ENCODE measurements around the gene SND1.

Gene SND1

DNA sequence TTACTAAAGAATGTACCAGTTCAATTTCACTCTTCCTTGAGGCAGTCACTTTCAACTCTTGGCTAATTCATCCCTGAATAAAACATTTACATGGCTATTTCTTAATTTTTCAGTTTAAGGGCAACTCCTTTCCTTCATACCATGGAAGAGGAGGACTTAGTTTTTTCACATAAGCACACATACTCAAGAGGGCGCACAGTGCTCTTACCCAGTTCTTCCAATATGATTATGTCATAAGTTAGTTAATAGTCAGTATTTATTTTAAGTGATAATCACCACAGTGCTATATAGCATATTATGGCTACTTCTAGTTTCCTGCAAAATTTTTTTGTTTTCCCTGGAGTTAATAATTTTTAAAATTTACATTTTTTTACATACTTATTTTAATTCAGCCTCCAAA is 58.6 kb downstream of the SND1 start:
- ChIA-PET POLR2A (no interaction called here), CTCF (interaction anchor here (0.6 kb wide), 1 partner anchor 499 kb away, joined by 3 read pairs; no protein-coding TSS in a partner anchor)
- TF ChIP-seq SUZ12 (IDR thresholded peaks at IDR 0.05) (no peak), ARNT (IDR thresholded peaks at IDR 0.05) (no peak), FOXK2 (IDR thresholded peaks at IDR 0.05) (no peak), FOXM1 (IDR thresholded peaks at IDR 0.05; ENCODE audit: borderline replicate concordance) (no peak), FOXA1 (IDR thresholded peaks at IDR 0.05) (no peak), SP1 (IDR thresholded peaks at IDR 0.05) (no peak), ELF4 (IDR thresholded peaks at IDR 0.05) (no peak), NFRKB (IDR thresholded peaks at IDR 0.05) (no peak), HDGF (IDR thresholded peaks at IDR 0.05; ENCODE audit: borderline replicate concordance) (no peak), L3MBTL2 (conservative IDR thresholded peaks at IDR 0.05) (no peak), BHLHE40 (IDR thresholded peaks at IDR 0.05; ENCODE audit: borderline replicate concordance) (no peak), CTBP1 (IDR thresholded peaks at IDR 0.05; ENCODE audit: borderline replicate concordance) (no peak), TARDBP (IDR thresholded peaks at IDR 0.05) (no peak), ZNF384 (IDR thresholded peaks at IDR 0.05) (no peak), LEF1 (IDR thresholded peaks at IDR 0.05; ENCODE audit: borderline replicate concordance) (no peak)
- TF ChIP-seq, protein P1, sequence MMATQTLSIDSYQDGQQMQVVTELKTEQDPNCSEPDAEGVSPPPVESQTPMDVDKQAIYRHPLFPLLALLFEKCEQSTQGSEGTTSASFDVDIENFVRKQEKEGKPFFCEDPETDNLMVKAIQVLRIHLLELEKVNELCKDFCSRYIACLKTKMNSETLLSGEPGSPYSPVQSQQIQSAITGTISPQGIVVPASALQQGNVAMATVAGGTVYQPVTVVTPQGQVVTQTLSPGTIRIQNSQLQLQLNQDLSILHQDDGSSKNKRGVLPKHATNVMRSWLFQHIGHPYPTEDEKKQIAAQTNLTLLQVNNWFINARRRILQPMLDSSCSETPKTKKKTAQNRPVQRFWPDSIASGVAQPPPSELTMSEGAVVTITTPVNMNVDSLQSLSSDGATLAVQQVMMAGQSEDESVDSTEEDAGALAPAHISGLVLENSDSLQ (IDR thresholded peaks at IDR 0.05): no peak
- DNase-seq (ENCODE audit: extremely low spot score): no peak

DNA sequence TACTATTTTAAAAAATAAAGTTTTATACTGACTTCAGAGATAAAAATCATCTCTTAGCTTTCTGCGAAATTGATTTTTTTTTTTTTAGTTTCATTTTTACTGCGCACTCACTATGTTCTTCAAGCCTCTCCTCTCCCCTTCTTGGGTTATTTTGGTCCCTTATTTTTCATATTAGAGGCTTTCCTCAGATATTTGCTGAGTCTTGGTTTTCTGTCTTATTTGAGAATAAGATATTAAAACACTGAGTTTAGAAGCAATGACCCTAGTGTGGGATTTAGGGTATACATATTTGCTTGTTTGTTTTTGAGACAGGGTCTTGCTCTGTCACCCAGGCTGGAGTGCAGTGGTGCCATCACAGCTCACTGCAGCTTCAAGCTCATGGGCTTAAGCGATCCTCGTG is 59.9 kb downstream of the SND1 start:
- no peak for DNase-seq (ENCODE audit: extremely low spot score)
- no peak for TF ChIP-seq ARNT (IDR thresholded peaks at IDR 0.05)
- no peak for TF ChIP-seq HDGF (IDR thresholded peaks at IDR 0.05; ENCODE audit: borderline replicate concordance)
- TF ChIP-seq ZNF384 (IDR thresholded peaks at IDR 0.05): no peak
- no peak for TF ChIP-seq FOXA1 (IDR thresholded peaks at IDR 0.05)
- no peak for TF ChIP-seq CTBP1 (IDR thresholded peaks at IDR 0.05; ENCODE audit: borderline replicate concordance)
- no peak for TF ChIP-seq SP1 (IDR thresholded peaks at IDR 0.05)
- TF ChIP-seq NFRKB (IDR thresholded peaks at IDR 0.05): no peak
- TF ChIP-seq FOXM1 (IDR thresholded peaks at IDR 0.05; ENCODE audit: borderline replicate concordance): no peak
- TF ChIP-seq, protein P1 (IDR thresholded peaks at IDR 0.05): no peak
- no peak for TF ChIP-seq FOXK2 (IDR thresholded peaks at IDR 0.05)
- CTCF ChIA-PET: no interaction called here
- POLR2A ChIA-PET: no interaction called here

DNA sequence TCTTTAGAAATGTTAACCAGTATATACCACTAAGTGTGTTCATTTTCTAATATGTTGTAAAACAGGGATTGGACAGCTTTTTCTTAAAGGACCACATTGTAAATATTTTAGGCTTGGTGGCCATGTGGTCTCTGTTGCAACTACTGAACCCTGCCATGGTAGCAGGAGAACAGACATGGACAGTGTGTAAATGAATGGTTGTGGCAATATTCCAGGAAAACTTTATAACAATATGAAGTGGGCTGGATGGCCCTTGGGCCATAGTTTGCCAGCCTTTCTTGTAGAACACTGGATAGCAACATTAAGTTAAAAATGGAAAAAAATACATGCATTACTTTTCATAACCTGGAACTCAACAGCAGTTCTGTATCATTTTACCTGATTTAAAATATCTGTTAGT is 61.0 kb downstream of the SND1 start:
- TF ChIP-seq L3MBTL2 (conservative IDR thresholded peaks at IDR 0.05) (no peak), FOXA1 (IDR thresholded peaks at IDR 0.05) (no peak), CTBP1 (IDR thresholded peaks at IDR 0.05; ENCODE audit: borderline replicate concordance) (no peak), FOXM1 (IDR thresholded peaks at IDR 0.05; ENCODE audit: borderline replicate concordance) (no peak), ARNT (IDR thresholded peaks at IDR 0.05) (no peak), NFRKB (IDR thresholded peaks at IDR 0.05) (no peak), SP1 (IDR thresholded peaks at IDR 0.05) (no peak), SUZ12 (IDR thresholded peaks at IDR 0.05) (no peak), FOXK2 (IDR thresholded peaks at IDR 0.05) (no peak), ELF4 (IDR thresholded peaks at IDR 0.05) (no peak), BHLHE40 (IDR thresholded peaks at IDR 0.05; ENCODE audit: borderline replicate concordance) (no peak), TARDBP (IDR thresholded peaks at IDR 0.05) (no peak), LEF1 (IDR thresholded peaks at IDR 0.05; ENCODE audit: borderline replicate concordance) (no peak), HDGF (IDR thresholded peaks at IDR 0.05; ENCODE audit: borderline replicate concordance) (no peak), ZNF384 (IDR thresholded peaks at IDR 0.05) (no peak)
- TF ChIP-seq, protein P1 (IDR thresholded peaks at IDR 0.05): no peak
- no peak for DNase-seq (ENCODE audit: extremely low spot score)
- ChIA-PET POLR2A (no interaction called here), CTCF (no interaction called here)

DNA sequence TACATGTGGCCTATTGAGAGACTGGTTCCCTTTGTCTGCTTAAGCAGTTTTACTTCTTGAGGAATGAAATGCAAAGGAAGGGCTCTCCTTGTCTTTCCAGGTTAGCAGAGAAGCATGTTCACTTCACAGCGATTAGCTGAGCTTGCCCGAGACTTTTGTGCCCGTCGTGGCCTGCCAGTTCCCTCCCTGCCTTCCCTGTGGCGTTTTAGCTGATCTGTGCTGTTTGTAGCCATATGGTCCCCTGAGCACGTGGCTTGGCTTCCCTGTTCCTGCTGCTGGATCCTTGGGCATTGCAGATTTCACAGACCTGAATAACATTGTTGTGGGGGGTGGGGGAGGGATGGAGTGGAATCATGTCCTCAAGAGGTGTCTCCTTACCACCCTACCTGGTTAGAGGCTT is 61.8 kb downstream of the SND1 start:
- no peak for DNase-seq (ENCODE audit: extremely low spot score)
- CTCF ChIA-PET: interaction anchor here (0.6 kb wide), 1 partner anchor 301 kb away, joined by 3 read pairs; no protein-coding TSS in a partner anchor
- POLR2A ChIA-PET: no interaction called here
- no peak for TF ChIP-seq SP1 (IDR thresholded peaks at IDR 0.05)
- no peak for TF ChIP-seq SUZ12 (IDR thresholded peaks at IDR 0.05)
- TF ChIP-seq, protein P1 (IDR thresholded peaks at IDR 0.05): no peak

DNA sequence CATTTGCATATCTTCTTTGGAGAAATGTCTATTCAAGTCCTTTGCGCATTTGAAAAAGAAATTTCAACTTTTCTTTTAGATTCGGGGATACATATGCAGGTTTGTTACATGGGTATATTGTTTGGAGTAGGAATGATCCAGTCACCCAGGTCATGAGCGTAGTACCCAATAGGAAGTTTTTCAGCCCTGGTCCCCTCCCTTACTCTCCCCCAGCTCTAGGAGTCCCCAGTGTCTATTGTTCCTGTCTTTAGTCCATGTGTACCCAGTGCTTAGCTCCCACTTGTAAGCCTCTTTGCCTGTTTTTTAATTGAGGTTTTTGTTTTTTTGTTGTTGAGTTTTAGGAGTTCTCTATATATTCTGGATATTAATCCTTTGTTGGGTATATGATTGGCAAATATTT is 63.3 kb downstream of the SND1 start:
- POLR2A ChIA-PET: no interaction called here

DNA sequence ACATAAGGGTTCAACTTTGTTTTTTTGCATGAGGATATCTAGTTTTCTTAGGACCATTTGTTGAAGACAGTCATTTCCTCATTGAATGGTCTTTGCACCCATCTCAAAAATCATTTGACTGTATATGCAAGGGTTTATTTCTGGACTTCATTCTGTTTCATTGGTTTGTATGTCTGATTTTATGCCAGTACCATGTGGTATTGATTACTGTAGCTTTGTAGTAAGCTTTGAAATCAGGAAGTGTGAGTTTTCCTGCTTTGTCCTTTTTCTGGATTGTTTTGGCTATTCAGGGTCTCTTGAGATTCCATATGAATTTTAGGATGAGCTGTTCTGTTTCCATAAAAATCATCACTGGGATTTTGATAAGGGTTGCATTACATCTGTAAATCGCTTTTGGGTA is 63.9 kb downstream of the SND1 start:
- ChIA-PET CTCF (no interaction called here), POLR2A (no interaction called here)
- DNase-seq (ENCODE audit: extremely low spot score): no peak
- no peak for TF ChIP-seq CTBP1 (IDR thresholded peaks at IDR 0.05; ENCODE audit: borderline replicate concordance)
- no peak for TF ChIP-seq ARNT (IDR thresholded peaks at IDR 0.05)
- no peak for TF ChIP-seq FOXM1 (IDR thresholded peaks at IDR 0.05; ENCODE audit: borderline replicate concordance)
- TF ChIP-seq ELF4 (IDR thresholded peaks at IDR 0.05): no peak
- no peak for TF ChIP-seq LEF1 (IDR thresholded peaks at IDR 0.05; ENCODE audit: borderline replicate concordance)
- TF ChIP-seq NFRKB (IDR thresholded peaks at IDR 0.05): no peak
- TF ChIP-seq FOXK2 (IDR thresholded peaks at IDR 0.05): no peak
- TF ChIP-seq, protein P1 (IDR thresholded peaks at IDR 0.05): no peak
- TF ChIP-seq BHLHE40 (IDR thresholded peaks at IDR 0.05; ENCODE audit: borderline replicate concordance): no peak

More for the DNA sequence above, 63.3 kb downstream of the SND1 start:
- TF ChIP-seq FOXM1 (IDR thresholded peaks at IDR 0.05; ENCODE audit: borderline replicate concordance): no peak
- no peak for TF ChIP-seq CTBP1 (IDR thresholded peaks at IDR 0.05; ENCODE audit: borderline replicate concordance)
- no peak for TF ChIP-seq HDGF (IDR thresholded peaks at IDR 0.05; ENCODE audit: borderline replicate concordance)
- TF ChIP-seq ZNF384 (IDR thresholded peaks at IDR 0.05): no peak
- CTCF ChIA-PET: no interaction called here
- no peak for DNase-seq (ENCODE audit: extremely low spot score)
